ENCODE results near the gene NXN. TPM values are rescaled to one million over a fixed set of nuclear protein-coding genes. Genes with fewer than 3 reads are reported as not detected.

The NXN gene
- total RNA-seq: 75.9 and 76.4 TPM in 2 replicates
- long read RNA-seq, partial matches to known transcripts: 0 of 7 reads
- long read RNA-seq, other reads (novel, unspliced or antisense): 6 of 7 reads

GRCh38 chr17:979539-980405 is at the start of gene NXN:
Gene NXN, minus strand, starts transcription at chr17:979776.
- H3K4me3 Mint-ChIP-seq: peak within 1 kb of the TSS; percentile 93
- H3K27ac Mint-ChIP-seq (ENCODE audit: unreplicated experiment): peak within 1 kb of the TSS; percentile 95

GRCh38 chr17:1027044-1027443 is 47.5 kb upstream of the NXN start:
- DNase-seq (ENCODE audit: low read depth, low spot score): no peak
- no peaks in the 10 kb centered on the region for H3K27me3 Mint-ChIP-seq (ENCODE audit: low read depth)
- no peak overlapping the region for H3K4me3 Mint-ChIP-seq
- peaks cover 5% of the 10 kb centered on the region for H3K4me1 Mint-ChIP-seq
- no peak overlapping the region for H3K27ac Mint-ChIP-seq (ENCODE audit: unreplicated experiment)
- H3K9me3 Mint-ChIP-seq: no peaks in the 10 kb centered on the region
- H3K36me3 Mint-ChIP-seq (ENCODE audit: low read depth): no peaks in the 10 kb centered on the region
- TF ChIP-seq CTCF (conservative IDR thresholded peaks at IDR 0.05): no peak

More at GRCh38 chr17:979539-980405, at the start of gene NXN:
- peak; percentile 33 for TF ChIP-seq CTCF (conservative IDR thresholded peaks at IDR 0.05)
- no peaks in the 10 kb centered on the region for H3K9me3 Mint-ChIP-seq
- peak; percentile 96 for DNase-seq (ENCODE audit: low read depth, low spot score)
- H3K4me1 Mint-ChIP-seq: peaks cover 39% of the 10 kb centered on the region
- no peaks in the 10 kb centered on the region for H3K27me3 Mint-ChIP-seq (ENCODE audit: low read depth)
- H3K36me3 Mint-ChIP-seq (ENCODE audit: low read depth): no peaks in the 10 kb centered on the region

GRCh38 chr17:1026599-1026975 is 47.0 kb upstream of the NXN start:
- H3K9me3 Mint-ChIP-seq: no peaks in the 10 kb centered on the region
- H3K36me3 Mint-ChIP-seq (ENCODE audit: low read depth): no peaks in the 10 kb centered on the region
- no peak for DNase-seq (ENCODE audit: low read depth, low spot score)
- peaks cover 5% of the 10 kb centered on the region for H3K4me1 Mint-ChIP-seq
- no peaks in the 10 kb centered on the region for H3K27me3 Mint-ChIP-seq (ENCODE audit: low read depth)
- H3K27ac Mint-ChIP-seq (ENCODE audit: unreplicated experiment): no peak overlapping the region
- H3K4me3 Mint-ChIP-seq: no peak overlapping the region
- TF ChIP-seq CTCF (conservative IDR thresholded peaks at IDR 0.05): no peak

DNA sequence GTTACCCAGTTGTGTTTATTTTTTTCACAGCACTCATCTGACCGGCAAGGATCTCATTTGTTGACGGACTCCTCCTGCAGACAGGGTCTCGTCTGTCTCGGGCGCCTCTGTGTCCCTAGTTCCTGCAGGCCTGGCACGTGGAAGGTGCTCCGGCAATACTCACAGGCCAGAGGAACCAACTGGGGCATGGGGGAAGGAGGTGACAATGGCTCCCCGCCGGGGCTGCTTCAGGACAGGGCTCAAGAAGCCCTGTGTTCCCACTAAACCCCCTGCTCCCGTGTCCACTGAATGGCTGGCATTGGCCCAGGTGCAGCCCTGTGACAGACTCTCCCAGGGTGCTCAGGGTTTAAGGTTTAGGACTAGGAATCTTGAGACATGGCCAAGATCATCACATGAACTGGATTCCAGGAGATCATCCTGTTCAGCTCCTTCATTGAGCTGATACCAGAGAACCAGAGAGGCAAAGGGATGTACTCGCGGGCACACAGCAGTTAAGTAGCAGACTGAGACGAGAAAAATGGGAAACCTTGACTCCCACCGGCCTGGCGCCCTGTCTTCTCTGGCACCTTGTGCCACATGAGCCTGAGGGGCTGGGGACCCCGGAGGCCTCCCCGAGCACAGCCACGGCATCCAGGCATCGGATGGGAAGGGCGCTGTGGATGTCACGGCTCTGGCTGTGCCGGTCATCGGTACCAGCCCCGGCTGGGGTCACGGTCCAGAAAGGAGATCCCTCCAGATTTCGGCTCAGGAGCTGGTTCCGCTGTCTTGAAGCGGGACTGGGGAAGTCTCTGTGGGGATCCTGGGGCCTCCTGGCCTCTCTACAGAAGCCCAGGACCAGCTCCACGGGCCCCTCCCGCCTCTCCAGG is 46.4 kb upstream of the NXN start:
- no peaks in the 10 kb centered on the region for H3K27me3 Mint-ChIP-seq (ENCODE audit: low read depth)
- no peak for TF ChIP-seq CTCF (conservative IDR thresholded peaks at IDR 0.05)
- H3K9me3 Mint-ChIP-seq: no peaks in the 10 kb centered on the region
- H3K27ac Mint-ChIP-seq (ENCODE audit: unreplicated experiment): no peak overlapping the region
- H3K4me1 Mint-ChIP-seq: peaks cover 5% of the 10 kb centered on the region
- DNase-seq (ENCODE audit: low read depth, low spot score): no peak
- no peak overlapping the region for H3K4me3 Mint-ChIP-seq
- no peaks in the 10 kb centered on the region for H3K36me3 Mint-ChIP-seq (ENCODE audit: low read depth)

DNA sequence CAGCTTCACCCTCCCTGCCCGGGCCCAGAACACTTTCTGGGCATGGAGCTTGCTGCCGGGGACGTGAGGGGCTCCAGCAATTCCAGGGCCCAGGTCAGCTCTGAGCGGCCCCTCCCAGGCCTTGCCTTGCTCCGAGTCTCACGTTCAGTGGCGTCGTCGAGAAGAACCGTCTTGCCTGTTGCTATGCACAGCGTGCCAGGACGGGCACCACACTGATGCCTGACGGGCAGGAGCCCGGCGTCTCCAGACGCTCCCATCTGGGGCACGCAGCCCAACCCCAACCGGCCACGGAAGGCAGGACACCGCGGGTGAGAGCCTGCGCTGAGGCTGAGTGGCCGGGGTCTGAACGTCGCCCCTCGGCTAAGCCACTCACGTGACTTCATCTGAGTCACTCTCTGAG is 44.5 kb upstream of the NXN start:
- H3K4me3 Mint-ChIP-seq: no peak overlapping the region
- TF ChIP-seq CTCF (conservative IDR thresholded peaks at IDR 0.05): no peak
- no peaks in the 10 kb centered on the region for H3K27me3 Mint-ChIP-seq (ENCODE audit: low read depth)
- no peaks in the 10 kb centered on the region for H3K36me3 Mint-ChIP-seq (ENCODE audit: low read depth)
- H3K4me1 Mint-ChIP-seq: peaks cover 5% of the 10 kb centered on the region
- H3K9me3 Mint-ChIP-seq: no peaks in the 10 kb centered on the region
- H3K27ac Mint-ChIP-seq (ENCODE audit: unreplicated experiment): no peak overlapping the region
- DNase-seq (ENCODE audit: low read depth, low spot score): no peak

Data from neural crest cell (in vitro differentiated cells).